ENCODE measurements around the gene OR6N1.

- TF ChIP-seq CTCF (IDR thresholded peaks at IDR 0.05): no peak
- TF ChIP-seq POLR2A (IDR thresholded peaks at IDR 0.05): no peak
Observed at GRCh38 chr1:158821723-158822122, 49.7 kb upstream of the OR6N1 start.

All from testis (tissue), 2 donors.